Measurements from ENCODE around the gene PTH1R.

Gene PTH1R

DNA sequence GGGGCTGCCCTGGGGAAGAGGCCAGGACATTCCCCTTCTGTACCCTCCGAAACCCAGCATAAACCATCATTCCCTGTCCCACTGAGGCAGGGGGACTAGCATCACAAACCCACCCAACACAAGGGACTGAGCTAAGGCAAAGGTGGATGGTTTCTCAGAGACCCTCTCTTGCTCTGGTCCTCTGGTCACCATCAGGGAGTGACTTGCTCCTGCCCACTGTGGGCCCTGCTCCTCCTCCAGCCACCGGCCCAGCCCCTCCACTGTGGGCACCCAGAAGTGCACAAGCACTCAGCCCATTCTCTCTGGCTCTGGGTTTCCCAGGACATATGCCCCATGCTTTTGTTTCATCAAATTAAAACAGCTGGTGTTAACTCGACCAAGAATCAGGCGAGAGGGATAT, 44.9 kb downstream of the PTH1R start:
- Histone ChIP-seq H3K9ac (ENCODE audit: low read length) (no peak overlapping the region), H3K27ac (ENCODE audit: low read depth, low read length) (no peak overlapping the region), H3K27me3 (ENCODE audit: control insufficient read depth in 1 of 2, insufficient read depth in 2 of 2, low read length in 2 of 2) (no peaks in the 10 kb centered on the region), H3K36me3 (ENCODE audit: insufficient read depth, low read length) (peaks cover 88% of the 10 kb centered on the region), H3K4me3 (ENCODE audit: low read depth in 1 of 2, low read length in 2 of 2) (no peak overlapping the region), H3K9me3 (ENCODE audit: low read length) (no peaks in the 10 kb centered on the region), H3K4me1 (ENCODE audit: insufficient read depth, low read length) (peaks cover 26% of the 10 kb centered on the region)

DNA sequence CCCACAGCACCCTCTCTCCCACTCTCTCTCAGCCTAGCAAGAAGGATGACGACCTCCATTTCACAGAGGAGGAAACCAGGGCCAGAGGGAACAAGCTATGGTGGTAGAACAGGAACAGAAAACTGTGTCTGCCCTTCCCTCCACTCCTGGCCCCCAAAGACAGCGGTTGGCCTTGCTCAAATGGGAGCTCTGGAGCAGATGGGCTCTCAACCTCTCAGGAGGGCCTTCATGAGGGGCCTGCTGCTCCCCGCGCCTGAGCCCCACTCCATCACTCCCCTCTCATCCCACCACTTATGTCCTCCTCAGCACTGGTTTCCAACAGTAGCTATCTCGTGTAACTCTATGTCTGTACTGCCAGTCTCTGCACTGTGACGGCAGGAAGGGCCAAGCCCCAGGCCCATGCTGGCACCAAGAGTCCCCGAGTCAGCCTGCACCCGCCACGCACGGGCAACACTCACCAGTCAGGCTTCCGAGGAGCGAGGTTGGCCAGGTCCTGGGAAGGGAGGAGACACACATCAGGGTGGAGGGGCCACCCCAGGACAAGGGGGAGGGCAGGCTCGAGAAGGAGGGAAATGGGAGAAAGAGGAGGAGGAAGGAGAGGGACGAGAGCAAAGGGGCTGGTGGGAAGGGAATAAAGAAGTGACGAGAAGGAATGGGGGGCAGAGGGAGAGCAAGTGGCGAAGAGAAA, 45.5 kb downstream of the PTH1R start:
- H3K4me1 ChIP-seq (ENCODE audit: insufficient read depth, low read length) = peaks cover 31% of the 10 kb centered on the region
- peaks cover 88% of the 10 kb centered on the region for H3K36me3 ChIP-seq (ENCODE audit: insufficient read depth, low read length)
- no peak overlapping the region for H3K4me3 ChIP-seq (ENCODE audit: low read depth in 1 of 2, low read length in 2 of 2)
- no peaks in the 10 kb centered on the region for H3K9me3 ChIP-seq (ENCODE audit: low read length)
- H3K27me3 ChIP-seq (ENCODE audit: control insufficient read depth in 1 of 2, insufficient read depth in 2 of 2, low read length in 2 of 2) = no peaks in the 10 kb centered on the region
- no peak overlapping the region for H3K9ac ChIP-seq (ENCODE audit: low read length)
- H3K27ac ChIP-seq (ENCODE audit: low read depth, low read length) = no peak overlapping the region

DNA sequence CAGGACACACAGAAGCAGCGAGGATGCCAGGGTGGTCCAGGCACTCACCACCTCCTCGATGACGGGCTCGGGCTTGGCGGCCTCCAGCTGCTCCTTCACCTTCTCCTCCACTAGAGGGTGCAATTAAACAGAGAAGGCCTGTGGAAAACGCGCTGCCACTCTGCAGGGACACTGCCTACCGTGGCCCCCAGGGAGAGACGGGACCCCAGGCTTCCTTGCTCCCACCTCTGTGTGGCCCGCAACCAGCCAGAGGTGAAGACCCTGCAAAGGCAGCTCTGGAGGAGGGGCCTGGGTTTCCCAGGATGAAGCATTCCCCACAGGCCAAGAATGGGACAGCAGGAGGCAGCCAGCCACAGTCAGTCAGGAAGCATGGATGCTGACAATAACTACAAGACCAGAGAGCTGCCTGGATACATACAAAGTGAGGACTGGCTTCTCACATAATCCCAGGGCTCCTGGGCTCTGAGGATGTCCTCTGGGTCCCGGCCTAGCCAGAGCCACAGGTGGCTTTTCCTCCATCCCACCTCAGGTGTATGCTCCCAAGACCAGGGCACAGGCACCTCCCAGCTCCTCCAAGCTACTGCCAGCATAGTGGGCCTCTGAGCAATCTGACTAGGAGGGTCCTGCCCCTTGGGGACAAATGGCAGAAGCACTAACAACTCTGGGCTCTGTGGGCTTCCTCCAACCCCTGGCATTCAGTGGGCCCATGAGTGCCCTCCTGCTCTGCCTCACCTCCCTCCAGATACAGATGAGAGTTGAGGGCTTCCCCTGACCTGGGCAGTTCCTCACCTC, 46.2 kb downstream of the PTH1R start:
- no peak overlapping the region for H3K9ac ChIP-seq (ENCODE audit: low read length)
- H3K27me3 ChIP-seq (ENCODE audit: control insufficient read depth in 1 of 2, insufficient read depth in 2 of 2, low read length in 2 of 2) = no peaks in the 10 kb centered on the region
- H3K4me1 ChIP-seq (ENCODE audit: insufficient read depth, low read length) = peaks cover 33% of the 10 kb centered on the region
- H3K9me3 ChIP-seq (ENCODE audit: low read length) = no peaks in the 10 kb centered on the region
- H3K27ac ChIP-seq (ENCODE audit: low read depth, low read length) = no peak overlapping the region
- H3K4me3 ChIP-seq (ENCODE audit: low read depth in 1 of 2, low read length in 2 of 2) = no peak overlapping the region
- peaks cover 80% of the 10 kb centered on the region for H3K36me3 ChIP-seq (ENCODE audit: insufficient read depth, low read length)

DNA sequence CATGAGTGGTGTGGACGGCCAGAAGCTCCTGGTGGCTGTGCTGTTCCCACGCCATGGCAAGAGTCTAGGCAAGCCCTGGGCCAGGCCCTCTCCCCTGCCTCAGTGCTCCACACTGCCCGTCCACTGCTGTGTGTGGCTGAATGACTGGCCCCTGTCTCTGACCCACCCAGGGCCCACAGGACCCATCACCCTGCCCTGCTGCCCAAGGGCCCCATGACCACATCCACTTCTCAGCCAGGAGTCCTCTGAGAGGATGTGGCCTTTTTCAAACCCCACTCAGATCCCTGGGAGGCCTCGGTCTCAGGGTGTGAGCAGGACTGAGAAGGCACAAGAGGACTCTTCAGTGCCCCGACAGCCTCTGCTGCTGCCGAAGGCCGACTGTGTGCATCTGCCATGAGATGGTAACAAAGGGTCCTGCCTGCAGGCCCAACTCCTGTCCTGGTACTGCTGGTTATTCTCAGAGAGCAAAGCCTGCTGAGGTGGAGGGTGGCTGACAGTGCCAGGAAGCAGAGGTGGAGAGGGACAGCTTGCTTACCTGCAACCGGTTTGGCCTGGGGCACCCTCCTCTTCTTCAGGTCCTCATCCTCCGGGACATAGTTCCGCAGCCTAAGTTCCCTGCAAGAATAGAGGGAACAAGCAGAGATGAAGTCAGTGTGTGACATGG, 47.5 kb downstream of the PTH1R start:
- Histone ChIP-seq H3K9ac (ENCODE audit: low read length) (no peak overlapping the region), H3K27me3 (ENCODE audit: control insufficient read depth in 1 of 2, insufficient read depth in 2 of 2, low read length in 2 of 2) (no peaks in the 10 kb centered on the region), H3K9me3 (ENCODE audit: low read length) (no peaks in the 10 kb centered on the region), H3K36me3 (ENCODE audit: insufficient read depth, low read length) (peaks cover 67% of the 10 kb centered on the region), H3K4me1 (ENCODE audit: insufficient read depth, low read length) (peaks cover 44% of the 10 kb centered on the region), H3K27ac (ENCODE audit: low read depth, low read length) (no peak overlapping the region), H3K4me3 (ENCODE audit: low read depth in 1 of 2, low read length in 2 of 2) (no peak overlapping the region)

DNA sequence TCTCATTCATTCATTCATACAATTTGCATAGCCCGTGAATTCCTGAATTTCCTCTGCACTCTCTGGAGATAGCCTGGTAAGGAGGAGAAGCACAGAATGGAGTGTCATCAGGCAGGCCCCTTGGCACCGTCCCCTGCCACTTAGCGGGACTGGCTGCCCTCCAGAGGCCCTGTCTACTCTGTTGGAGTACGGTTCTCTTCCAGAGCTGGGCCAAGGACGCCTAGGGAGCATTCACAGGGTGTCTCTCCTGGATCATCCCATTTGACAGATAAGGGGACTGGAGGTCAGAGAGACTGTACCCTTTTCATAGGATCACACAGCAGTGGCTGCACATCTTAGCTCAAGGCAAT, 48.0 kb downstream of the PTH1R start:
- peaks cover 49% of the 10 kb centered on the region for H3K4me1 ChIP-seq (ENCODE audit: insufficient read depth, low read length)
- no peaks in the 10 kb centered on the region for H3K9me3 ChIP-seq (ENCODE audit: low read length)
- H3K9ac ChIP-seq (ENCODE audit: low read length) = no peak overlapping the region
- H3K27me3 ChIP-seq (ENCODE audit: control insufficient read depth in 1 of 2, insufficient read depth in 2 of 2, low read length in 2 of 2) = no peaks in the 10 kb centered on the region
- H3K36me3 ChIP-seq (ENCODE audit: insufficient read depth, low read length) = peaks cover 62% of the 10 kb centered on the region
- H3K27ac ChIP-seq (ENCODE audit: low read depth, low read length) = no peak overlapping the region
- no peak overlapping the region for H3K4me3 ChIP-seq (ENCODE audit: low read depth in 1 of 2, low read length in 2 of 2)

DNA sequence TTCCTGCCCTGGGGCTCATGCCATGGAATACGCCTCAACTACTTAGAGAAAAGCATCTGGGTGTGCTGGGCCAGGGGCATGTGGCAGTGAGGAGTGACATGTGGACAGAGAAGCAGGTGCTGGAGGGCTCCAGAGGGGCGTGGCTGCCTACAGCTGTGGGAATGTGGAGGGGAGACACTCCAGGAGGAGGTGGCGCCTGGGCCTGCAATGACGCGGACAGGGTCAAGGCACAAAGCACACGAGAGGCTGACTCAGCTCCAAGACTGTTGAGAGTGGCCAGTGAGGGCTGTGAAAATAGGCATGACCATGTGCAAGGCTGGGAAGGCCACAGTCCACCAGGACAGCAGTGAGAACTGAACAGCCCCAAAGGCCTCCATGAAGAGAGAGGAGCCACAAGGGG, 48.5 kb downstream of the PTH1R start:
- Histone ChIP-seq H3K9ac (ENCODE audit: low read length) (no peak overlapping the region), H3K27ac (ENCODE audit: low read depth, low read length) (no peak overlapping the region)

DNA sequence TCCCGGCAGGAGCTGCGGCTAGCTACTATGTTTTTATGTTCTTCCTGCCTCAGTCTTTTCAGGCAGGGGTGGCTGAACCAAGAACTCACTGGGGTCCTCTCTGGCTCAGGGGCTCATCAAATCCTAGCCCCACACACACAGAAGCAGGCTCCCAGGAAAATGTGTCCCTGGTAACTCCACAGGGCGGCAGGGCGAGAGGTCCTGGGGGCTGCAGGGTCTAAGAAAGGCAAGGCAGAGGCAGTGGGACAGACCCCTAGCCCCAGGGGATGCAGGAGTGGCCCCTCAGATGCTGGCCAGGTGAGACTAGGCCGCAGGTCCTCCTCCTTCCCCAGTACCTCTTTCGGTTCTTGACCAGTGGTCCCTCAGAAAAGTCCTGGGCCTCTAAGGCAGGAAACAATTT, 48.9 kb downstream of the PTH1R start:
- H3K9ac ChIP-seq (ENCODE audit: low read length) = no peak overlapping the region
- peaks cover 54% of the 10 kb centered on the region for H3K36me3 ChIP-seq (ENCODE audit: insufficient read depth, low read length)
- no peak overlapping the region for H3K27ac ChIP-seq (ENCODE audit: low read depth, low read length)
- H3K27me3 ChIP-seq (ENCODE audit: control insufficient read depth in 1 of 2, insufficient read depth in 2 of 2, low read length in 2 of 2) = no peaks in the 10 kb centered on the region
- H3K4me1 ChIP-seq (ENCODE audit: insufficient read depth, low read length) = peaks cover 58% of the 10 kb centered on the region
- no peak overlapping the region for H3K4me3 ChIP-seq (ENCODE audit: low read depth in 1 of 2, low read length in 2 of 2)
- H3K9me3 ChIP-seq (ENCODE audit: low read length) = no peaks in the 10 kb centered on the region

More for the DNA sequence above, 48.5 kb downstream of the PTH1R start:
- Histone ChIP-seq H3K27me3 (ENCODE audit: control insufficient read depth in 1 of 2, insufficient read depth in 2 of 2, low read length in 2 of 2) (no peaks in the 10 kb centered on the region), H3K9me3 (ENCODE audit: low read length) (no peaks in the 10 kb centered on the region), H3K4me1 (ENCODE audit: insufficient read depth, low read length) (peaks cover 54% of the 10 kb centered on the region), H3K4me3 (ENCODE audit: low read depth in 1 of 2, low read length in 2 of 2) (no peak overlapping the region), H3K36me3 (ENCODE audit: insufficient read depth, low read length) (peaks cover 58% of the 10 kb centered on the region)

DNA sequence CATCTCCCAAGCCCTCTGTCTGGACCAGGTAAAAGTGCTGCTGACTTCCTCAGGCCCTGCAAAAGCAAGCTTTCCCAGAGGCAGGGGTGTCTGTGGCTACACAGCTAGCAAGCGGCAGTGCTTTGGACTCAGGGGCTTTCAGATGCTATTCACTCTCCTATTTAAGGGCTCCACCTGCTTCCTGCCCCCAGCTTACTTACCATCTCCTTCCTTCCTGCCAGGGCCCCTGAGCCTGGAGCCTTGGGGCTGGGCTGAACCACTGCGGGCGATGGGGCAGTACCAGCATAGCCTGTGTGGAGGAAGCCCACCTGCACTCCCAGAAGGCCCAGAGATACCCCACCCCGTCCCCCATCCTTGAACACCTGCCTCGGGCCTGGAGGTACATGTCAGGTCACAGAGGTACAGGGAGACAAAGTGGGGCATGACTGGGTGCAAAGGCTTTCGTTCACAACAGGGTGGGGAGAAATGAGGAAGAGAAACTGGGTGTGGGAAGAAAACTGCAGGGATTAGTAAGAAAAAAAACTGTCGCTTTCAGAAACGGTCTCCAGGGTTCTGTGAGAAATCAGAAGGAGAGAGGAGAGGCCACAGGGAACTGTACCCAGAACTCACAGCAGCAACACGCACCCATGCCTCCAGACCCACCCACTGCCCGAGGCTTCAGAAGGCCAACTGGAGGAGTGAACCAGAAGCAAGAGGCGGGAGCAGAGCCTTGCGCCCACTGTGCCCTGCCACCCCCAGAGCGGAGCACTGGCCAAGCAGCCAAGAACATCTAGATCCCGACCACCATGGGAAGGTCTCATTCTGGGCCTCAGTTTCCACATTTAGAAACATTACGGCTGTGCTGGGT, 49.6 kb downstream of the PTH1R start:
- no peaks in the 10 kb centered on the region for H3K27me3 ChIP-seq (ENCODE audit: control insufficient read depth in 1 of 2, insufficient read depth in 2 of 2, low read length in 2 of 2)
- no peak overlapping the region for H3K4me3 ChIP-seq (ENCODE audit: low read depth in 1 of 2, low read length in 2 of 2)
- H3K36me3 ChIP-seq (ENCODE audit: insufficient read depth, low read length) = peaks cover 47% of the 10 kb centered on the region
- H3K27ac ChIP-seq (ENCODE audit: low read depth, low read length) = no peak overlapping the region
- H3K9me3 ChIP-seq (ENCODE audit: low read length) = no peaks in the 10 kb centered on the region
- peaks cover 65% of the 10 kb centered on the region for H3K4me1 ChIP-seq (ENCODE audit: insufficient read depth, low read length)
- no peak overlapping the region for H3K9ac ChIP-seq (ENCODE audit: low read length)

DNA sequence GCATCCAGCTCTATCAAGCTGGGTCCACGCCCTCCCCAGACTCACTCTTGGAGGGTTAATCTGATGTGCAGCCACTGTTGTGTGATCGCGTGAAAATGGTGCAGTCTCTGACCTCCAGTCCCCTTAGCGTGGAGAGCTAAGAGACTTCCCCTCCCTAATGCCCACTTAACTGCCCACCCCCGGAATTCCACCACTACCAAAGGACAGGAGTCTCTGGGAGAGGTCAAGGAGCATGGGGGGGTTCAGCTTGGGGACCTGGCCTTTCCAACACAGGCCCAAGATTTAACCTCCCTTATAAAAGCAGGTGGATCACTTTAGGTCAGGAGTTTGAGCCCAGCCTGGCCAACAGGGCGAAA, 50.2 kb downstream of the PTH1R start:
- Histone ChIP-seq H3K36me3 (ENCODE audit: insufficient read depth, low read length) (peaks cover 41% of the 10 kb centered on the region), H3K9ac (ENCODE audit: low read length) (no peak overlapping the region), H3K27ac (ENCODE audit: low read depth, low read length) (no peak overlapping the region), H3K4me1 (ENCODE audit: insufficient read depth, low read length) (peaks cover 71% of the 10 kb centered on the region), H3K27me3 (ENCODE audit: control insufficient read depth in 1 of 2, insufficient read depth in 2 of 2, low read length in 2 of 2) (no peaks in the 10 kb centered on the region), H3K9me3 (ENCODE audit: low read length) (no peaks in the 10 kb centered on the region), H3K4me3 (ENCODE audit: low read depth in 1 of 2, low read length in 2 of 2) (no peak overlapping the region)

DNA sequence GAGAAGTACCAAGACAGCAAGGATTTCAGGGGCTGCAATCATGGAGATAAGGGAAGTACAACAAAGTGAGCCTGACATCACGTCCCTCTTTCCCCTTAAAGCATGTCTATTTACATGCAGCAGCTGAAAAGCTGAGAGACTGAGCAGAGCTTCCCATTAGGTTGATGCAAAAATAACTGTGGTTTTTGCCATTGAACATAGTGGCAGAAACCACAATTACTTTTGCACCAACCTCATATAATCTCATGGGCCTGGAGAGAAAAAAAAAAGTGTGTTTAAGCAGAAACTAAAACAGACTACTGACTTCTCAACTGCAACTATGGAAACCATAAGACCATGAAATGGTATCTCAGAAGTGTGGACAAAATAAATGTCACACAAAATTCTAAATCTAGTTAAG, 50.8 kb downstream of the PTH1R start:
- H3K36me3 ChIP-seq (ENCODE audit: insufficient read depth, low read length) = peaks cover 35% of the 10 kb centered on the region
- H3K4me3 ChIP-seq (ENCODE audit: low read depth in 1 of 2, low read length in 2 of 2) = no peak overlapping the region
- no peak overlapping the region for H3K27ac ChIP-seq (ENCODE audit: low read depth, low read length)
- no peaks in the 10 kb centered on the region for H3K9me3 ChIP-seq (ENCODE audit: low read length)
- H3K27me3 ChIP-seq (ENCODE audit: control insufficient read depth in 1 of 2, insufficient read depth in 2 of 2, low read length in 2 of 2) = no peaks in the 10 kb centered on the region
- no peak overlapping the region for H3K9ac ChIP-seq (ENCODE audit: low read length)
- H3K4me1 ChIP-seq (ENCODE audit: insufficient read depth, low read length) = peaks cover 72% of the 10 kb centered on the region

DNA sequence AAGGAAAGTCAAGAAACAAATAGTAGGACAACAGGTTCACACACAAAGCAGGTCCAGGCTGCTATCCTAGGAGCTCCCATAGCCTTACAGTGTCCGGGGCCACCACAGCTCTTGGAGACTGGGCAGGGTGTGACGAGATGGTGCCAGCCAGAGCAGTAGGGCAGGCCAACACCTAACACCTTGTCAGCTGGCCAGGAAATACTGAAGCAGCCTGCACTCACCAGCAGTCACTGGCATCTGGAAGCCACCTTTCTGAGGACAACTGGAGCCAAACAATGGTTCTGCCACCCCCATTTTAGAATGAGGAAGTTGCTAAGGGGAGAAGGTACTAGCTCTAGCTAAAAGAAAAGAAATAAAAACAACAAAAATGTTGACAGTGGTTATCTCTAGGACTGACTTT, 51.8 kb downstream of the PTH1R start:
- Histone ChIP-seq H3K4me3 (ENCODE audit: low read depth in 1 of 2, low read length in 2 of 2) (no peak overlapping the region), H3K9ac (ENCODE audit: low read length) (no peak overlapping the region), H3K36me3 (ENCODE audit: insufficient read depth, low read length) (peaks cover 25% of the 10 kb centered on the region), H3K27ac (ENCODE audit: low read depth, low read length) (no peak overlapping the region), H3K27me3 (ENCODE audit: control insufficient read depth in 1 of 2, insufficient read depth in 2 of 2, low read length in 2 of 2) (no peaks in the 10 kb centered on the region), H3K4me1 (ENCODE audit: insufficient read depth, low read length) (peaks cover 79% of the 10 kb centered on the region), H3K9me3 (ENCODE audit: low read length) (no peaks in the 10 kb centered on the region)

Measured in muscle layer of colon (tissue), 2 donors.